Measurements from ENCODE around the gene RGS10. TPM values are rescaled to one million over a fixed set of nuclear protein-coding genes. Genes with fewer than 3 reads are reported as not detected.
"Not testable (repeated sequence)": the region's sequence is repeated elsewhere in the genome, so short reads cannot be mapped to it uniquely, and the experiment has no call there.

RGS10 gene
- total and polyA plus RNA-seq, 3 experiments from 2014 or later, result 127 to 182 (median 130) TPM

DNA sequence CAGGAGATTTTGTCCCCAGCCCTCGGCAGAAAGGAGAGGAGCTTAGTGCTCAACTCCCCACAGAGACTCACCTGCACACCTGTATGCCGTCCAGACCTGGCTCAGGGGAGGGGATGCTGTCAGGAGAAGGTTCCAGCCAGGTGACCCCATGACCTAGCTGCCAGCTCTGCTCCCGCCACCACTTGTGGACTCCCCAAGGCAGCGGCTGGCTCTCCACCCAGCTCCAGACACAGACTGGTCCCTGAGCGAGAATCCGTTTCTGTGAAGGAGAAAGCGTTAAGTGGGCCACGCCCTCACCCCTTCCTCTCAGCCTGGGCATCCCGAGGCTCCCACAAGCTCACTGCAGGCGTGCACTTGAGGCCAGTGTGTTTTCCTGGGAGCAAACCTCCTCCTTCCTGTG lies 76.4 kb downstream of the RGS10 start:
- Mint-ChIP-seq H3K27ac (peak overlapping the region in 3 of 8 donors; percentile 17 to 73 (median 54)), H3K4me3 (peak overlapping the region in 2 of 7 donors; percentile 6 to 60), H3K4me1 (peaks cover 9 to 21% (median 14%) of the 10 kb centered on the region in 3 donors), H3K36me3 (peaks cover 0 to 6% (median 1%) of the 10 kb centered on the region in 3 donors), H3K9me3 (peaks cover 0 to 6% (median 0%) of the 10 kb centered on the region in 5 donors), H3K27me3 (peaks cover 4 to 5% of the 10 kb centered on the region in 2 donors)
- Histone ChIP-seq H3K27ac (ENCODE audit: low read depth, low read length) (no peak overlapping the region), H3K4me1 (ENCODE audit: insufficient read depth, low read length) (peaks cover 11% of the 10 kb centered on the region), H3K9me3 (ENCODE audit: low read length) (no peaks in the 10 kb centered on the region), H3K36me3 (ENCODE audit: insufficient read depth, low read length) (no peaks in the 10 kb centered on the region), H3K27me3 (ENCODE audit: insufficient read depth, low read length, poor library complexity, severe bottlenecking) (no peaks in the 10 kb centered on the region), H3K4me3 (ENCODE audit: low read length) (no peak overlapping the region)
- POLR2A ChIA-PET, result no interaction called here
- no peak for DNase-seq
- CTCF ChIA-PET, result interaction anchor here (2.1 to 3.4 kb wide), 3 partner anchors 21 to 77 kb away, joined by 9 to 13 read pairs (median 11); partner anchors contain the start of gene RGS10

DNA sequence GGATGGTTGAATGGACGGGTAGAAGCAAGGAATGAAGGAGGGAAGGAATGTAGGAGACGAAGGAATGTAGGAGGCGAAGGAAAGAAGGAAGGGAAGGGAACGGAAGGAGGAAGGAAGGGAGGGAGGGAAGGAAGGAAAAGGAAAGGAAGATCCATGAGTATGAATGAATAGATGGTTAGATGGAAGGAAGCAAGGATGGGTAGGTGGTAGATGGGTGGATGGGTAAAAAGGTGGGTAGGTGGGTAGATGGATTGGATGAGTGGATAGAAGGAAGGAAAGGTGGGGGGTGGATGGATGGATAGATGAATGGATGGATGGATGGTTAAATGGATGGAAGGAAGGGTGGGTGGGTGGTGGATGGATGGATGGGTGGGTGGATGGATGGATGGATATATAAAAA lies 77.4 kb downstream of the RGS10 start:
- Histone ChIP-seq H3K4me3 (ENCODE audit: low read length) (no peak overlapping the region), H3K36me3 (ENCODE audit: insufficient read depth, low read length) (no peaks in the 10 kb centered on the region), H3K27ac (ENCODE audit: low read depth, low read length) (no peak overlapping the region), H3K9me3 (ENCODE audit: low read length) (no peaks in the 10 kb centered on the region), H3K4me1 (ENCODE audit: insufficient read depth, low read length) (peaks cover 11% of the 10 kb centered on the region), H3K27me3 (ENCODE audit: insufficient read depth, low read length, poor library complexity, severe bottlenecking) (no peaks in the 10 kb centered on the region)
- no peak overlapping the region for H3K27ac Mint-ChIP-seq
- H3K27me3 Mint-ChIP-seq, result peaks cover 4 to 5% of the 10 kb centered on the region in 2 donors
- H3K9me3 Mint-ChIP-seq, result peaks cover 0 to 6% (median 0%) of the 10 kb centered on the region in 5 donors
- H3K36me3 Mint-ChIP-seq, result peaks cover 0 to 6% (median under 1%) of the 10 kb centered on the region in 3 donors
- CTCF ChIA-PET, result interaction anchor here (2.2 kb wide), 1 partner anchor 25 kb away, joined by 11 read pairs; no protein-coding TSS in a partner anchor
- no peak overlapping the region for H3K4me3 Mint-ChIP-seq
- DNase-seq, result no peak
- H3K4me1 Mint-ChIP-seq, result peaks cover 9 to 21% (median 14%) of the 10 kb centered on the region in 3 donors
- POLR2A ChIA-PET, result no interaction called here

DNA sequence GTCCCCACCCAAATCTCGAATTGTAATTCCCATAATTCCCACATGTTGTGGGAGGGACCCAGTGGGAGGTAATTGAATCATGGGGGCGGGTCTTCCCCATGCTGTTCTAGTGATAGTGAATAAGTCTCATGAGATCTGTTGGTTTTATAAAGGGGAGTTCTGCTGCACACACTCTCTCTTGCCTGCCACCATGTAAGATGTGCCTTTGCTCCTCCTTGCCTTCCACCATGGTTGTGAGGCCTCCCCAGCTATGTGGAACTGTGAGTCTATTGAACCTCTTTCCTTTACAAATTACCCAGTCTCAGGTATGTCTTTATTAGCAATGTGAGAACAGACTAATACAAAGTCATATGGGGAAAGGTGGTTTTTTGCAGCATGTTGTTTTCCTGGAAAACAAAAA lies 79.3 kb downstream of the RGS10 start:
- H3K27me3 Mint-ChIP-seq; H3K27me3 ChIP-seq (ENCODE audit: insufficient read depth, low read length, poor library complexity, severe bottlenecking); H3K4me3 ChIP-seq (ENCODE audit: low read length); H3K27ac ChIP-seq (ENCODE audit: low read depth, low read length); DNase-seq; CTCF ChIA-PET; H3K9me3 ChIP-seq (ENCODE audit: low read length); H3K36me3 Mint-ChIP-seq; H3K36me3 ChIP-seq (ENCODE audit: insufficient read depth, low read length); H3K9me3 Mint-ChIP-seq; POLR2A ChIA-PET; H3K4me3 Mint-ChIP-seq: not testable (repeated sequence)
- H3K4me1 ChIP-seq (ENCODE audit: insufficient read depth, low read length), result peaks cover 11% of the 10 kb centered on the region
- Mint-ChIP-seq H3K4me1 (peaks cover 9 to 21% (median 14%) of the 10 kb centered on the region in 3 donors), H3K27ac (peak overlapping the region in 1 of 8 donors; percentile 70)

DNA sequence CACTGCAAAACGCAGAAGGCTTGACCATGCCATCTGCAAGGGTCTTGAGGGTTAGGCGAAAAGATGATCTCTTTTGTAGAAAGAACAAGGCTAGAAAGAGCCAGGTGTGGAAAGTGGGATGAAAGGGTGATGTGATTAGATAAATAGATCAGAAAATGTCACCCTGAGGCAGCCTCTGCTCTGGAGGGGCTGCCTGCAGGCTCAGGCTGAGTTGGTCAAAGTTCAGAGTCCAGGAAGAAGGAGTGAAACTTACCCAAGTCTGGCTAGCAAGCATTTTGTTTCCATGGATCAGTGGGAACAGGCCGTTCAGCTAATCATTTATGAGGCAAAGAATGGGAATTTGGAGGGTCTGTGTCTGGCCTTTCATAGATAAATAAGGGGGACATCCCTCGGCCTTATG lies 79.7 kb downstream of the RGS10 start:
- no peak for DNase-seq
- peaks cover 4% of the 10 kb centered on the region in 2 donors for H3K27me3 Mint-ChIP-seq
- no peak overlapping the region for H3K27ac Mint-ChIP-seq
- Histone ChIP-seq H3K4me1 (ENCODE audit: insufficient read depth, low read length) (peaks cover 11% of the 10 kb centered on the region), H3K4me3 (ENCODE audit: low read length) (no peak overlapping the region), H3K27ac (ENCODE audit: low read depth, low read length) (no peak overlapping the region), H3K27me3 (ENCODE audit: insufficient read depth, low read length, poor library complexity, severe bottlenecking) (no peaks in the 10 kb centered on the region), H3K36me3 (ENCODE audit: insufficient read depth, low read length) (no peaks in the 10 kb centered on the region), H3K9me3 (ENCODE audit: low read length) (no peaks in the 10 kb centered on the region)
- POLR2A ChIA-PET, result no interaction called here
- no peak overlapping the region for H3K4me3 Mint-ChIP-seq
- peaks cover 0 to 6% (median 0%) of the 10 kb centered on the region in 3 donors for H3K36me3 Mint-ChIP-seq
- peaks cover 0 to 6% (median 0%) of the 10 kb centered on the region in 5 donors for H3K9me3 Mint-ChIP-seq
- CTCF ChIA-PET, result no interaction called here
- peaks cover 9 to 21% (median 14%) of the 10 kb centered on the region in 3 donors for H3K4me1 Mint-ChIP-seq

- ChIA-PET POLR2A (no interaction called here), CTCF (interaction anchor here (1.7 kb wide), 1 partner anchor 256 kb away, joined by 4 read pairs; no protein-coding TSS in a partner anchor)
- Histone ChIP-seq H3K27me3 (ENCODE audit: insufficient read depth, low read length, poor library complexity, severe bottlenecking) (no peaks in the 10 kb centered on the region), H3K9me3 (ENCODE audit: low read length) (no peaks in the 10 kb centered on the region), H3K4me3 (ENCODE audit: low read length) (no peak overlapping the region), H3K4me1 (ENCODE audit: insufficient read depth, low read length) (peaks cover 11% of the 10 kb centered on the region), H3K36me3 (ENCODE audit: insufficient read depth, low read length) (no peaks in the 10 kb centered on the region), H3K27ac (ENCODE audit: low read depth, low read length) (no peak overlapping the region)
- peaks cover 0 to 6% (median 0%) of the 10 kb centered on the region in 5 donors for H3K9me3 Mint-ChIP-seq
- peaks cover 8 to 20% (median 12%) of the 10 kb centered on the region in 3 donors for H3K4me1 Mint-ChIP-seq
- H3K27me3 Mint-ChIP-seq, result peaks cover 4% of the 10 kb centered on the region in 2 donors
- H3K4me3 Mint-ChIP-seq, result no peak overlapping the region
- peaks cover 0 to 6% (median 0%) of the 10 kb centered on the region in 3 donors for H3K36me3 Mint-ChIP-seq
- no peak overlapping the region for H3K27ac Mint-ChIP-seq
- no peak for DNase-seq
Measured at GRCh38 chr10:119461923-119462322, 80.6 kb downstream of the RGS10 start.

- Mint-ChIP-seq H3K4me1 (peaks cover 3 to 14% (median 7%) of the 10 kb centered on the region in 3 donors), H3K27me3 (peaks cover 4% of the 10 kb centered on the region in 2 donors), H3K36me3 (peaks cover 0 to 6% (median 0%) of the 10 kb centered on the region in 3 donors), H3K9me3 (peaks cover 0 to 6% (median 0%) of the 10 kb centered on the region in 5 donors), H3K27ac (no peak overlapping the region), H3K4me3 (no peak overlapping the region)
- DNase-seq, result no peak
- Histone ChIP-seq H3K4me3 (ENCODE audit: low read length) (no peak overlapping the region), H3K4me1 (ENCODE audit: insufficient read depth, low read length) (peaks cover 7% of the 10 kb centered on the region), H3K9me3 (ENCODE audit: low read length) (no peaks in the 10 kb centered on the region), H3K36me3 (ENCODE audit: insufficient read depth, low read length) (no peaks in the 10 kb centered on the region), H3K27me3 (ENCODE audit: insufficient read depth, low read length, poor library complexity, severe bottlenecking) (no peaks in the 10 kb centered on the region), H3K27ac (ENCODE audit: low read depth, low read length) (no peak overlapping the region)
- POLR2A ChIA-PET, result no interaction called here
- CTCF ChIA-PET, result interaction anchor here (1.7 kb wide), 1 partner anchor 255 kb away, joined by 4 read pairs; no protein-coding TSS in a partner anchor
Measured at GRCh38 chr10:119461380-119461779, 81.1 kb downstream of the RGS10 start.

DNA sequence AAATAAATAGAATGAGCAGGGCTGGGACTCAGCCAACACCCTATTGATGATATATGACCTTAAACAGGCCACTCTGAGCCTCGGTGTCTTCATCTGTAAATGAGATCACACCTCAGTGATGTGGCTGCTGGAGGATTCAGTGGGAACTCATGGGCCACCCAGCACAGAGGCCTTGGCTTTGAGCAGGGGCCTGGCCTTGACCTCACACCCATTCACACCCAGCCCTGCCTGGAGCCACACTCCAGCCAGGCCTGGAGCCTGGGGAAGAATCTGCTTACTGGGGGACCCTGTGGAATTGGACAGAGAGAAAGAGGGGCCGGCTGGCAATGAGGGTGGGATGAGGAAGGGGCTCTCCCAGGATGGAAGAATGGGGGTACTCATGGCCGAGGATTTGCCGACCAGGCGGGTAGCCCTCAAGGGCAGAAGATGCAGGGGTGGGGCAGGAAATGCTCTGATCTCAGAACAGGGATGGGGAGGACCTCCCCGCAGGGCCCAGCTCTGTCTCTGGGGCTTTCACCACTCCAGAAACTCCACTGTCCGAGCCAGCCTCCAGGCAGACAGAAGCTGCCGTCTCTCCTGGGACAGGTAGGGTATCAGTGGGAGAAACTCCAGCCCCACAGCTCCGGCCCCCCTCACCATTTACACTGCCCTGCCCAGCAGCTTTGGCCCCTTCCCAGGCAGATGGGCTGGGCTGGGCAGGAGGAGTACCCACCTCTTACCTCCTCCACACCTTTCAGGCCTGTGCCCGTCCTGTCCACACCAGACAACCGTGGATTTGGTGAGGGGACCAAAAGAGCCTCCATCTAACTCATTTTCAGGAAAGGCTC lies 81.9 kb downstream of the RGS10 start:
- H3K9me3 ChIP-seq (ENCODE audit: low read length), result no peaks in the 10 kb centered on the region
- H3K27ac ChIP-seq (ENCODE audit: low read depth, low read length), result no peak overlapping the region
- Mint-ChIP-seq H3K9me3 (peaks cover 0 to 6% (median 0%) of the 10 kb centered on the region in 5 donors), H3K27ac (no peak overlapping the region), H3K36me3 (peaks cover 0 to 6% (median 3%) of the 10 kb centered on the region in 3 donors), H3K4me3 (no peak overlapping the region), H3K4me1 (peaks cover 0 to 6% (median 2%) of the 10 kb centered on the region in 3 donors), H3K27me3 (peaks cover 4% of the 10 kb centered on the region in 2 donors)
- ChIA-PET POLR2A (no interaction called here), CTCF (interaction anchor here (1.7 kb wide), 1 partner anchor 254 kb away, joined by 4 read pairs; no protein-coding TSS in a partner anchor)
- DNase-seq, result no peak
- no peaks in the 10 kb centered on the region for H3K27me3 ChIP-seq (ENCODE audit: insufficient read depth, low read length, poor library complexity, severe bottlenecking)
- no peaks in the 10 kb centered on the region for H3K4me1 ChIP-seq (ENCODE audit: insufficient read depth, low read length)
- no peak overlapping the region for H3K4me3 ChIP-seq (ENCODE audit: low read length)
- H3K36me3 ChIP-seq (ENCODE audit: insufficient read depth, low read length), result no peaks in the 10 kb centered on the region

Measured in CD8-positive, alpha-beta memory T cell (primary cell).